EL (cell line): ENCODE data around the gene HAND1.

Experiments
- DNase-seq: peaks from one replicate; pipeline ENCODE4 v3.0.0-alpha.2; 2016

Gene HAND1

DNA sequence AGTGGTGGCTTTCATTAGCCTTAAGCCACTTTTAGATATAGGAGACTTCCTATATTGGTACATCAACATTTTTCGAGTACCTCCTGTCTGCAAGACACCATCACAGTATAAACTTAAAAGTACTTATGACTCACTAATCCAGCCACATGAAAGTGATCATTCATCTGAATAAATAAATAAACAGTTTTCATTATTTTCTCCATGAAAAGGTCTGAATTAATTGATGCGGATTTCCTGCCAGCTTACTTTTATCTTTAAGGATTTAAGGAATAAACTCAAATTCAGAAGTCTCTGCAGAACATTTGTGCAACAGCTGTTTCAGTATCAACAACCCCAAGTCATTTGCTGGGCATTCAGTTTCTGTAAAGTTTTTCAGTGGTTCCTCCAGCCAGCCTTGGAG, 28.2 kb downstream of the HAND1 start:
- no peak for DNase-seq

DNA sequence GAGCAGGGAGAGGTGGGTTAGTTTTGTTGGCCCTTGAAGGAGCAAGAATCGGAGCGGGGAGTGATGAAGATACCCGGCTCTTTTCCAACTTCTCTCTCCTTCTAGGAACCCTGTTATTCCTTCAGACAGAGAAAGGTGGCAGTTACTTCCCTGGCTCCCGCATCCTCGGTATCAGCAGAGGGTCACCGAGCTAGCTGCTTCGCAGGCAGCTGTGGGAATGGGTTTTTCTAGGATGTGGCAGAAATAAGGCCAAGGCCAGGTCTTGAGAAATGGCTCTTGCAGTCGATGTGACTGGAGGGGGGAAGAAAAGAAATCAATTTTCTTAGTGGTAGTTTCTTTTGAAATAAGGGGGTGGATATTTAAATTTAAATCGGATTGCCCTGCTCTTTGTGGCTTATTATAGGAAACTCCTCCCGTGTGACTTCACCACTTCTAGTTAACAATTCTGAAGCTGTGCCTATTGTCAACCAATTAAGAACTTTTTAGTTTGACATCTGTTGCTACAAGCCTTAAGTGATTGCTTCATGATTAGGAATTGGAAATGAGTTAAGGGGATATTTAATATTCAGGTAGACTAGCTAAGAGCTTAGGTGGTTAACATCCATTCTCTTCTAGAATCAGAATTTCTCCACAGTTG, 30.8 kb downstream of the HAND1 start:
- DNase-seq: no peak

DNA sequence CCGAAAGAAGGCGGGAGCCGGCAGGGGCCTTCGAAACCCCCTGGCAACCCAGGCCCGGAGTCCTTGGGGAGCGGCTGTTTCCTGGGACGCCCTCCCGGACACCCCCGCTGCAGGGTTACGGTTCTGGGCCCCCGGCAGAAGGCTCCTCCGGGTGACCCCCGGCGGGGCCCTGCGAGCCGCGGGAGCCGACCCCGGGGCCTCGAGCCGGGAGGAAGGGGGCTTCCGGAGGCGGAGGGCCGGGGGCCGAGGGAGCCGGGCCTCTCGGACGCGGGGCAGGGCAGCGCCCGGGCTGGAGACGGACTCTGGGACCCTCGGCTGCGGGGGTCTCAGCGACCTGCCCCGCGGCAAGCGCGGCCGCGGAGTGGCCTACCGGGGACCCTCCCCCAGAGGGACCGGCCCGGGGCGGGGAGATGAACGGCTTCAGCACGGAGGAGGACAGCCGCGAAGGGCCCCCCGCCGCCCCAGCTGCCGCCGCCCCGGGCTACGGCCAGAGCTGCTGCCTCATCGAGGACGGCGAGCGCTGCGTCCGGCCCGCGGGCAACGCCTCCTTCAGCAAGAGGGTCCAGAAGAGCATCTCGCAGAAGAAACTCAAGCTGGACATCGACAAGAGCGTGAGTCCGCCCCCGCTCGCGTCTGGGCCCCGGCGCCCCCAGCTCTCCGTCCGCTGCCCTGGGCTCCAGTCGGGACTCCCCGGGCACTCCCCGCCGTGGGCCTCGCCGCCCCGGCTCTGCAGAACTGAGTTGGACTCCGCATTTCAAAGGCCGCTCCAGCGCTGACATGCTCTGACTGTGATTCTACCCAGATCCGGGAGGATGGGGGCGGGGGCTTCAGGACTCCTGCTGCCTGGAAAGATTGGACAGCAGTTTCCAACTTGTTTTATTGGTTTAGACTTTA, 31.6 kb downstream of the HAND1 start:
- peak; percentile 69 for DNase-seq

DNA sequence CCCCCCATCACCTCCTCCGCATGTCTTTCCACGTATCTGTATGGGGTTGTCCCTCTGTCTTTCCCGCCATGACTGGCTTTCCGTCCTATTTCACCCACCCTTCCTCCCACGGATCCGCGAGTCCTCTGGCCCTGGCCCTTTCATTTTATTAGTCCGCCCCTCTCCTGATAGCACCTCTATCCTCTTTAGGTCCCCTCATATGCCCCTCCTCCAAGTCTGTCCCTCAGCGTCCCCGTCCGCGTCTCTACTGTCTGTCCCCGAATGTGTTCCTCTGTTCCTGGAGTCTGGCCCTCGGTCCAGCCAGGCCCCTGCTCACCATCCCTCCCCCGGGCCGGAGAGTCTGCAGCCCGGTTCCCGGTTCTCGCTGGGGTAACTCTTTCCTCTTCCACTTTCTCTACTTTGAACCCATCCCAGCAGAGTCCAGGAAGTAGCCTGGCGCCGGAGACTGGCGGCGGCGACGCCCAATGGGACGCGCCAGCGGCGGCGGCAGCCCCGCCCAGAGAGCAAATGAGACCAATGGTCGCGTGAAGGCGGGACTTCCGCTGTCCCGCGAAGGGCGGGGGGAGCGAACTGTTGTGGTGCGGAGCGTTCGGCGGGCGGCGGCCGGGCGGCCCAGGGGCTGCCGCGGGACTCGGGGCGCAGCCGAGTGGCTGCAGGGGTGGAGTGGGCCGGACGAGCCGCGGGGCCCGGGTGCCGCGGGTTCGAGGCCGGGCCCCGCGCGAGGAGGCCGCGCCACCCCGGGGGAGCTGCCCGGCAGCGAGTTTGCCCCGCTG, 32.4 kb downstream of the HAND1 start, which contains the start of gene SAP30L:
Gene SAP30L, plus strand, starts transcription at position 576 of the 773 bp plus-strand sequence. CDS start 608 bp downstream, outside the sequence.
- DNase-seq: peak; percentile 94

DNA sequence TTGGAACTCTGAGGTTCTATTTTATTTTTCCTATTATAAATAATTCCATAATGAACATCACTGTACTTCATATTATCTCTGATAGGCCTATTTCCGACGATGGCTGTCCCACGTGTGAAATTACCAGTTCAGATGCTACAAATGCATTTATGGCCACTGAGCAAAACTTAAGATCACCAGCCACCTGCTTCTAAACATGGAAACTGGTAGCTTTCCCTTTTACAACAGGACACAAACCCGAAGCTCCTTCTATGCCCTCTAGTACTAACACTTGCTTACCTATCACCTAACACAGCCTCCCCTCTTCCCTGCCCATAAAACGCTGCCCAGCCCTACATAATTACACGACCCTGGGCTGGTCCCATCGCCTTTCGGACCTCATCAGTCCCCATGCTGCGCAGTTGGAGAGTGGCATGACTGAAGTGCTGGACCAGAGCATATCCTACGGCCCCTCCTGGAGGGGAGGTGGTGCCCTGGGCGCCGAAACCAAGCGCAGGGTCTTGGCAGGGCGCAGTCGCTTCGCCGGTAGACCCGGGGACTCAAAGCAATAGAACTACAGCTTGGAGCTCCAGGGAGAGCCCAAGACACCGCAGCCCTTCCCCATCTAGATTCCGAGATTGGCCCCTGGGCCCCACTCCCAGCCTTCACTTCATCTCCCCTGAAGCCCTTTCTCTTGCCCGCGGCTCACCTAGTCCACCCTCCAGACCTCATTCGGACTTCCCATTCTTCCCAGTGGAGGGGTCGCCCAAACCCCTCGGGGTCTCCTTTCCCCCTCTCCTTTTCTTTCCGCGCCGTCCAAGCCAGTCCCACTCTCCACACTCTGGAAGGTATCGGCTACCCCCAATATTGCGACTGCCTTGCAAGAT, 33.2 kb downstream of the HAND1 start:
- DNase-seq: peak; percentile 33

DNA sequence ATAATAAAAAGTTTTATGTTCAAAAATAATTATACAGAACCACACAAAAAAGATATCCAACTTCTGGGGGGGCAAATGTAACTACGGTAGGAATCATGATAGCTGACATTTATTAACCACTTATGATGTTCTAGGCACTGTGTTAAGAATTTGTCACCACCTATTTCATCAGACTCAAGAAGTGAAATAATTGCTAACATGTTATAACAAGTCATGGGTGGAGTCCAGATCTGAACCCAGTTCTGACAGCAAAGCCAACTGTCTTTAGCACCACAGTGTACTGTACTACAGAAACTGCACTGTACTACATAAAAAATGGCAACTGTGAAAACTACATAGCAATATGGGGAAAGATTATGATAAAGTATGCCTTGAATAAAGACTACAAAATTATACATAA, 35.2 kb downstream of the HAND1 start:
- DNase-seq: no peak

DNA sequence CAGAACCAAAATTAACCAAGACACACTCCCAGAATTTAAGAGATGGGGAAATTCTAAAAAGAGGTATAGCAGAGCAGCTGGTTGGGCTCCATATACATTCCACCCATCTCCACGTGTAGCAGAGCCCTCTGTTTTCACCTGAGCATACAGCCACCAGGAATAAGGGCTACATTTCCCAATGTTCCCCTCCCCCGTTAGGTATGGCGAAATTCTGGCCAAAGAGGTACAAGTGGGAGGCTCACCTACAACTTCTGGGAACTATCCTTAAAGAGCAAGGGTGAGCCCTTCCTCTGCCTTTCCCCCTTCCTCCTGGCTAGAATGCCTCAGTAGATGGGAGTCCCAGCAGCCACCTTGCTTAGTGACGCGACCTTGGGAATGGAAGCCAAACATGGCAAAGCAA, 37.5 kb downstream of the HAND1 start:
- DNase-seq: no peak

DNA sequence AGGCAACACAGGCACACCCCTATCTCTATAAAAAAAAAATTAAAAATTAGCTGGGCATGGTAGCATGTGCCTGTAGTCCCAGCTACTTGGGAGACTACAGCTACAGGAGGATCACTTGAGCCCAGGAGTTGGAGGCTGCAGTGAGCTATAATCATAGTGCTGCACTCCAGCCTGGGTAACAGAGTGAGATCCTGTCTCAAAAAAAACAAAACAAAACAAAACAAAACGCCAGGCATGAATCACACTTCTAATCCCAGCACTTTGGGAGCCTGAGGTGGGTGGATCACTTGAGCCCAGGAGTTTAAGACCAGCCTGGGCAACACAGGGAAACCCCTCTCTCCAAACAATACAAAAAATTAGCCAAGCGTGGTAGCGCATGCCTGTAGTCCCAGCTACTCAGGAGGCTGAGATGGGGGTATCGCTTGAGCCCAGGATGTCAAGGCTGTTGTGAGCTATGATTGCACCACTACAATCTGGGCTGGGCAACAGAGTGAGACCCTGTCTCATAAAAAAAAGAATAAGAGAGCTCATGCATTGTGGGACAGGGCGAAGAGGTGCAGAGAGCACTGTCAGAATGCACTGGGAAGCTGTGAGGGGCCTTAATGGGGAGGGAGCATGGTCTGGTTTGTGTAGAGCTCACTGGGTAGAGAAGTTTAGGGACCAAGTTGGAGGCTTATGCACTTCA, 40.6 kb downstream of the HAND1 start:
- no peak for DNase-seq

DNA sequence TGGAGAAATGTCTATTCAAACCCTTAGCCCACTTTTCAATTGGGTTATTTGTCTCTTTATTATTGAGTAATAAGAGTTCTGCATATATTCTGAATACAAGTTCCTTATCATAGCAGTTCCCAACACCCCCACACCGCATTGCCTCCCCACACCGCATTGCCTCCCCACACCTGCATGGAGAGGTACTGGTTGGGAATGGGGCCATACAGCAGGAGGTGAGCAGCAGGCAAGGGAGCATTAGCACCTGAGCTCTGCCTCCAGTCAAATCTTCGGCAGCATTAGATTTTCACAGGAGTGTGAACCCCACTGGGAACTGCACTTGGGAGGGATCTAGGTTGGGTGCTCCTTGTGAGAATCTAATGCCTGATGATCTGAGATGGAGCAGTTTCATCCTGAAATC, 42.8 kb downstream of the HAND1 start:
- no peak for DNase-seq

DNA sequence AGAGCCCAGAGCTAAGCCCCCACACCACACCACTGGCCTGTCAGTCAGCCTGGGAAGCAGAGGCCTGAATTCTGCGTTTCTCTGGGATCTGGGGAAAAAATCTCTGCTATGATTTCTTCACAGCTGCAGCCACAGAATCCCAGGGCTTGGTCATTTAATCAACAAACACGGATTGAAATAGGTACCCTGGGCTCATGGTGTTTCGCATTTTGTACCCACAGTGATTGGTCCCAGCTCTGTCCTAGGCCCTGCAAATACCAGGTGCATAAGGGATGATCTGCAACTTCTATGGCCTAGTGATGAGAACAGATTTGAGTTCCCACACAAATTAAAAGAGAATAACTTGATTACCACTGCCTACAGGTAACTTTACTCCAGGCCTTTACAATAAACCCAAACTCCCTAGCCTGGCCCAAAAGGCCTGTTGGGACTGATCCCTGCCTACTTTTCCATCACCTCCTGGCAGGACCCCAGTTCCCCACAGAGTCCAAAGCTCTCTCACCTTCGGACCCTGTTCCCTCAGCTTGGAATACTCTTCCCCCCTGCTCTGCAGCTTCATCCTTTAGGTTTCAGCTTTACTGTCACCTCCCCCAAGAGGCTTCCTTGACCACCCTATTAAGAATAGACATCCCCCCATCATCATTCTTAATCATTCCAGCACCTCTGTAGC, 46.9 kb downstream of the HAND1 start:
- no peak for DNase-seq

DNA sequence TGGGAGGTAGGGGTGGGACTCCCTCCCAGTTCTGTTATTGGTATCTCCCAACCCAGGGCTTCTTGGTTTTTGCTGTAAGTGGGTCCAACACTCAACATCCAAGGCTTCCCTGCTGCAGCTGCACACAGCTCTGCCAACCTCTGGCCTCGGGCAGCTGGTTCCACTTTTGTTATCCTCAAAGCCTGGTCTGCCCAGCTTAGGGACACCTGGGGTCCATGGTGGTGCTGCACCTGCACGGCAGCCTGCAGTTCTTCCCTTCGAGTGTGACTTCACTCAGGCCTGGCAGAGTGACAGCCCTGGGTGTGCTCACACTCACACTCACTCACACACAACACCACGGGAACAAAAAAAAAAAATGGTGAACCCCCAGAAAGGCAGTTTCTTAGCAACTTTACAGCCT, 47.6 kb downstream of the HAND1 start:
- DNase-seq: no peak

DNA sequence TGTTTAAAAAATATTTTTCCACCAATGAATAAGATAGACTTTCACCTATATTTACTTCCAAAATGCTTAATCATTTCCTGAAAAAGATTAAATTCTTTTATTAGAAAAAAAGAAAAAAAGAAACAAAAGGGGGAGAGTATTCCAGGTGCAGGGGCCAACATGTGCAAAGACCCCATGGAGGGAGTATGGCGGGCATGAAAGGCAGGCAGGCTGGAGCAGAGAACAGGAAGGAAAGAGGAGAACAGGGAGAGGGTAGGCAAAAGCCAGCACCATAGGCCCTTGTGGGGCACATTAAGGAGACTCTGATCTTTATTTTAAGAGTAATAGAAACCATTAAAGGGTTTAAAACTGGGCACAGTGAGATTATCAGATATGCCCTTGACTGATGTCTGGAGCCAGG, 48.7 kb downstream of the HAND1 start:
- no peak for DNase-seq

DNA sequence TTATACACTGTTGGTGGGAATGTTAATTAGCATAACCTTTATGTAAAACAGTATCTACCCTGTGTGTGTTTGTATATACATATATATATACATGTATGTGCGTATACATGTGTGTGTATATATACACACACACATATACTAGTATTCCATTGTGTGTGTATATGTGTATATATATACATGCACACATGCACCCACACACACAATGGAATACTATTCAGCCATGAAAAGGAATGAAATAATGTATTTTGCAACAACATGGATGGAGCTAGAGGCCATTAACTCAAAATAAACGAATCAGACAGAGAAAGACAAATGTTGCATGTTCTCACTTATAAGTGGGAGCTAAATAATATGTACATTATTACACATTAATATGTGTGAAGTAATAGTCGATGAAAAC, 49.8 kb downstream of the HAND1 start:
- no peak for DNase-seq
